ENCODE data around the gene C6orf15.
A peak's percentile ranks its signal among the peaks of the same experiment; 100 is the strongest.
"Not testable (repeated sequence)": the region's sequence is repeated elsewhere in the genome, so short reads cannot be mapped to it uniquely, and the experiment has no call there.

The C6orf15 gene

GRCh38 chr6:31098449-31098938 lies 13.9 kb downstream of the C6orf15 start:
- no peak for DNase-seq

- DNase-seq = no peak
These were observed 15.7 kb downstream of the C6orf15 start for GRCh38 chr6:31096656-31097055.

- DNase-seq = no peak
These were observed 16.2 kb downstream of the C6orf15 start for GRCh38 chr6:31096215-31096614.

GRCh38 chr6:31094389-31094881 lies 17.9 kb downstream of the C6orf15 start:
- no peak for DNase-seq

DNA sequence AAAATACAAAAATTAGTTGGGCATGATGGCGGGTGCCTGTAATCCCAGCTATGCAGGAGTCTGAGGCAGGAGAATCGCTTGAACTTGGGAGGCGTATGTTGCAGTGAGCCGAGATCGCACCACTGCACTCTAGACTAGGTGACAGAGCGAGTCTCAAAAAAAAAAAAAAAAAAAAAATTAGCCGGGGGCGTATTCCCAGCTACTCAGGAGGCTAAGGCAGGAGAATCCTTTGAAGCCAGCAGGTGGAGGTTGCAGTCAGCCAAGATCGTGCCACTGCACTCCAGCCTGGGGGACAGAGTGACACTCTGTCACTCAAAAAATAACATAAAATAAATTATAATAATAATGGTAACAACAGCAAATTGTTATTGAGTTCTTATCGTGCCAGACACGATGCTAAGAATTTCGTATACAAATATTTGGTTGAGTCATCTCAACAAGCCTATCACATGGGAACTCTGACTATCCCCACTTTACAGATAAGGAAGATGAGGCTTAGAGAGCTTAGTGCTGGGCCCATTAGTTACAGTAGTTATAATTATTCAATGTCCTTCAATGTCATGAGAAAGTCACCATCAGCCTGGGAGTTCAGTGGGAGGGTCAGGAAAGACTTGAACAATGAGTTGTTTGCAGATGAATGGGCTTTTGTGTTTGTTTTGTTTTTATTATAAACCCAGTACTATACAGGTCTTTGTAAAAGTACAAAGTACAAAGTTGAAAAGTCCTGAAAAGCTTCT lies 19.4 kb downstream of the C6orf15 start:
- no peak for DNase-seq

DNA sequence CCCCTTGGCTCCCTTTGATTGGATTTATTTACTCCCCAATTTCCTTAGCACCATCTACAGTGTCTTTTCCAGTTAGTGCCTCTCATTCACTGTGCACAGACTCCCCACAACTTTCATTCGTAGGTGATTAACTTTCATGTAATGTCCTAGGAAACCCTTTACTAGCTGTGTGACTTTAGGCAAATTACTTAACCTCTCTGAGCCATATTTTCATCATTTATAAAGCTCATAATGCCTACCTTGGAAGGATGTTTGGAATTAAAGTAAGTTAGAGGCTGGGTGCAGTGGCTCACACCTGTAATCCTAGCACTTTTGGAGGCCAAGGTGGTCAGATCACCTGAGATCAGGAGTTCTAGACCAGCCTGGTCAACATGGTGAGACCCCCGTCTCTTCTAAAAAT lies 20.1 kb downstream of the C6orf15 start:
- DNase-seq = no peak

DNA sequence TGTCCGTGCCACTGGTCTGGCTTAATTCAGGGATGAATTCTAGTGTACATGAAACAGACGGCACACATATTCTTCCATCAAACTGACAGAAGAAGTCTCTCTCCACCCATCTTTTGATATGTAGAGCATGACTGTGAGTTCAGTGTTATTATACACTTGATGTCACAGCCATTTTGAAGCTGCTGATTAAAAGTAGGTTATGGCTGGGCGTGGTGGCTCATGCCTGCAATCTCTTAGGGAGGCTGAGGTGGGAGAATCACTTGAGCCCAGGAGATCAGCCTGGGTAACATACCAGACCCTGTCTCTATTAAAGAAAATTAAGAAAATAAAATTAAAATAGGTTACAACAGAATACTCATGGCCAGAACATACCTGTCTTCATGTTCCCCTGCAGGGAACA lies 20.7 kb downstream of the C6orf15 start:
- no peak for DNase-seq

- no peak for DNase-seq
These were observed 21.4 kb downstream of the C6orf15 start for GRCh38 chr6:31090973-31091364.

- no peak for DNase-seq
These were observed 22.0 kb downstream of the C6orf15 start for GRCh38 chr6:31090275-31090972.

DNA sequence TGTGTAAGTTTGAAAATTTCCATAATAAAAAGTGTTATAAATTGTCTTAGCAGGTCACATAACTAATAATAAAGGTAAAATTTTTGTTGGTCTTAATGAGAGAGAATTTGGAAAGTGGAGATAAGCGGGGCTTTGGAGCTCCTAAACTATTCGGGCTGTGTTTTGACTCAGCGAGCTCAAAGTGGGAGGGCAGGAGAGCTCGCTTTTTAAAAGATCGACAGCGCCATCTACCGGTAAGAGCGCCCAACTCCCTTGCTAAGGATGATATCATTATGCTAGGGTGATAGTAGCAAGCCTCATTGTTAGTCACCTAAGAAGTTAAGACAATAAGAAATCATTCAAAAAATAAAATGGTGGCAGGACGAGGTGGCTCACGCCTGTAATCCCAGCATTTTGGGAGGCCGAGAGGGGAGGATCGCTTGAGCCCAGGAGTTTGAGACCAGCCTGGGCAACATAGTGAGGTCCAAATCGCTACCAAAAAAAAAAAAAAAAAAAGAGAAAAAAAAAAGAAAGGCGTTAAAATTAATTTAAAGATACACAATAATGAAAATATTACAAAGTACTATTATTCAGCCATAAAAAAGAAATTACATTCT lies 24.8 kb downstream of the C6orf15 start:
- DNase-seq = peak; percentile 87

- peak; percentile 86 for DNase-seq
These were observed 25.5 kb downstream of the C6orf15 start for GRCh38 chr6:31086788-31087440.

DNA sequence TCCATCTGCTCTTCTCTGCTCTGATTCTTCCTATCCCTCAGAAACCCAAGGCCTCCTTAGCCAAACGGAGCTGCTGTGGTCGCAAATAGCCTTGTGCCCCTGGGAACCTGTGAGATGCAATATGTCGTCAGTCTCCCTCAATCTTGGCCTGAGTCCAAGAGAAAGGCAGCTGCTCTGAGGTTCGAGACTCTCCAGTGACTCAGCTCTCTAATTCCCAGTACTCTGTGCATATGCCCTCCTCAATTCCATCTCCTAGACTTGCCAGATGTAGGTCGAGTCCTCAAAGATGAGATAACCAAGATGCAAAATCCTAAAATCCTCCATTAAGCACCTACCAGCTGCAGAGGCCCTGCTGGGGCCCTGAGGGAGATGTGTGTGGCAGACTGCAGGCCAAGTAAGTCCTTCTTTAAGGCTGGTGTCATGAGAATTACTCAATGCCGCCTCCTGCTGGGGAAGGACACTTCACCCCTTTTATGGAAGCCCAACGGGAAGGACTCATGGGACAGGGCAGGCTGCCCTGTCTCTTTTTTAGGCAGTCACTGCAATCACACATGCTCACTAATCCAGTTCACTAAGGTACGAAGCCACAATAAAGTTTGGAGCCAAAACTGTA lies 28.5 kb downstream of the C6orf15 start:
- peak; percentile 72 for DNase-seq

DNA sequence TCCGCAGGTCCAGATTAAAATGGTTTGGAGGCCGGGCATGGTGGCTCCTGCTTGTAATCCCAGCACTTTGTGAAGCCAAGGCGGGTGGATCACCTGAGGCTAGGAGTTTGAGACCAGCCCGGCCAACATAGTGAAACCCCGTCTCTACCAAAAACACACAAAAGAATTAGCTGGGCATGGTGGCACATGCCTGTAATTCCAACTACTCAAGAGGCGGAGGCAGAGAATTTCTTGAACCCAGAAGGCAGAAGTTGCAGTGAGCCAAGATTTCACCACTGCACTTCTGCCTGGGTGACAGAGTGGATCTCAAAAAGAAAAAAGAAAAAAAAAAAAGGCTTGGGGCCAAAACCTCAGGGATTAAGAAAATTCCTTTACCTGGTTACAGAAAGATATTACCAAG lies 30.5 kb downstream of the C6orf15 start:
- no peak for DNase-seq

DNA sequence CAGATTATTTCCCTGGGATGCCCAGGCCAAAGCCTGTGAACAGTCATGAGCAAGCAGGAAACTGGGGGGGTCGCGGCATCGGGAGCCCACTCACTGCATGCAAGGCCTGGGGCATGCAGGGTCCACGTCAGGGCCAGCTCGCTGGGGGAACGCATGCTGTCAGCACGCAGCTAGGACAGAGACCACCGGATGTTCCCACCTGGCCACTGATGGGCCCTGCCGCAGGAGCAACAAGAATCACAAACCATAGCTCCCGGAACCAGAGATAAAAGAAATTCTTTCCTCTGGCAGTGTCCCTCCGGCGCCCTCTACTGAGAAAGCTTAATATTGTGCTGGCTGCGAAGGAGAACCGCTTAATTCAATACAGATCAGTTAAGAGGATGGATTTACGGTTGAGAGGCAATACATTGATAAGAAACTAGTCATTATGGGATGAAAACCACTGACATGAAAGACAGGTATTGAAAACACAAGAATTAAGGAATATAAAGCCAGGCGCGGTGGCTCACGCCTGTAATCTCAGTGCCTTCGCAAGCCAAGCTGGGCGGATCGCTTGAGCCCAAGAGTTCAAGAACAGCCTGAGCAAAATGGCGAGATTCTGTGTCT lies 32.6 kb downstream of the C6orf15 start:
- peak; percentile 71 for DNase-seq

- no peak for DNase-seq
These were observed 35.8 kb downstream of the C6orf15 start for GRCh38 chr6:31076611-31077010.

DNA sequence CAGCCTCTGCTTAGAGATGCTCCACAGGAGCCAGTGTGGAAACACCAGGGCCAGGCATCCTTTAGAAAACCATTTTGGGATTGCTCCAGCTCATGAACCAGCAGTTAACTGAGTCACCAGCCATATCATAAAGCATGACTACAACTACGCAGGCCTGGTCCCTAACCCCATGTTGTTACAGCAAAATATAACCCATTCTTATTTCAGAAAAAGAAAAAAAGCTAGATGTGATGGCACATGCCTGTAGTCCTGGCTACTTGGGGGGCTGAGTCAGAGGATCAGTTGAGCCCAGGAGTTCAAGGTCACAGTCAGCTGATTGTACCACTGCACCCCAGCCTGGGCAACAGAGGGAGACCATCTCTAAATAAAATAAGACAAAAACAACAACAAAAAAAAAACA lies 36.8 kb downstream of the C6orf15 start:
- peak; percentile 78 for DNase-seq

DNA sequence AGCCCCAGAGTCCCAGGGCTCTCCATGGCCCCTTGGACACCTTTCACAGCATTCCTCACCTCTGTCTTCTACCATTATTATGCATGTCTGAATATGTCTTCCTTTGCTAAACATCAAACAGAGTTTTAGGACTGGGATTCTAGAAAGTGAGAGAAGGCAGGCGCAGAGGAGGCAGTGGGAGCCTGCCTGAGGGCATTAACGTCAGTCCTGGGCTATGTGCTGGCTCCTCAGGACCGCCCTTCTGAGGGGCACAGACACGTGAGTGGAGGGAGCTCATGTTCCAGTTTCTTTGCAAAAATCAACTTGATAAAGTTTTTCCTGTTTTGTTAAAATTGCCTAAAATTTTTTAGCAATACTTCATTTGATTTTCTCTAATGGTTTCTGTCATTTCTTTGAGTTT lies 38.0 kb downstream of the C6orf15 start:
- DNase-seq = peak; percentile 44

DNA sequence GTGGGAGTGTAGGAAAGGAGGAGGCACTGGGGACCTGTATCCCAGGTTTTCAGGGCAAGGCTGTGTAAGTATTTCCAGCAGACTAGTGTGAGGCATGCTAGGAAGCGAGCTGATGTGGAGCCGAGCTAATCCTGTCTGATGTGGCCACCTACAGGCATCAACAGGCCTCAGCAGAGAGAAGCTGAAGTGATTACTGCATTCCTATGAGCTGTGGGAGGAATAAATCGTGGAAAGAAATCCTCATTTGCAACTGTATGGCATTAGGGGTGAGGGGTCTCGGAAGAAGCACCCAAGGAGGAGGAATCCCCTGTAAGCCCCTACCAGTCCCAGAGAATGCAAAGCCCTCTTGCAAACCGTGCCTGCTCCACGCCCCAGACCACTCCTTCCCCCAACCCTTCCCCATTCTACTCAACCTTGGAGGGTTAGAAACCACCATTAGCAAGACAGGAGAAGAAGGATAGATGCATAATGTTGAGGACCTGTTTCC lies 41.6 kb downstream of the C6orf15 start:
- DNase-seq = peak; percentile 72

DNA sequence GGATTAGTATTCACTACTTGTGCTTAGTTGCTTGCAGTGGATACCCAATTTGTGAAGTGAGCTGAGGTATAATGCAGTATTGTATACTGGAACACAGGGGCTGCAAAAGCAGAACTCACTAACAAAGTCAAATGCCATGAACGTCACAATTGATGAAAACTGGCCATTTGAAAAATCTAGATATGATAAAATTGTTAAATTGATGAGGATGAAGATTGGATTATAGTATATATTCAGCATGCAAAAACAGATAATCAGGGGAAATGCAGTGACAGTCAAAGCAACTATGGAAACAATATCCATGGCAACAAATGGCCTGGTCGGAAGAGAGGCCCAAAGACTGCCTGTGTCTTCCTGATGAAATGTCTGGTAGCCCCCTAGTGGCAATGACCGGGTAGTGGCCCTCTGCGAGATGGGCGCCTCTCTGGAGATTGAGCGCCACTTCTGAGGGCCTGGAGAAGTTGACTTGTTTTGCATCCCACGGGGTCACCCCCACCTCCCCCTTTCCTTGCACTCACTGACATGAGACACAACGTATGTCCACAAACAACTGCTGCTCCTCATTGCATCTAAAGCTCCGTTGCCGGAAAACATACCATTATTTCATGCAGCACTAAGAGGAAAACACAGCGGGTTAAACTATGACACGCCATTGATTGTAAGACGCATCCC lies 43.6 kb downstream of the C6orf15 start:
- peak; percentile 79 for DNase-seq

- DNase-seq = not testable (repeated sequence)
These were observed 44.3 kb downstream of the C6orf15 start for GRCh38 chr6:31067891-31068668.

GRCh38 chr6:31067028-31067427 lies 45.3 kb downstream of the C6orf15 start:
- not testable (repeated sequence) for DNase-seq
